ENCODE results near the gene UCK1. TPM values are rescaled to one million over a fixed set of nuclear protein-coding genes. Genes with fewer than 3 reads are reported as not detected.

The UCK1 gene
- total RNA-seq, 1 donor from 2014 or later = 30.7 TPM

GRCh38 chr9:131575946-131576853 is 45.1 kb upstream of the UCK1 start:
- Histone ChIP-seq H3K4me3 (no peak overlapping the region), H3F3A (ENCODE audit: low read depth) (no peaks in the 10 kb centered on the region), H3K9ac (no peak overlapping the region), H4K20me1 (ENCODE audit: low read depth) (no peaks in the 10 kb centered on the region), H3K27me3 (no peaks in the 10 kb centered on the region), H3K36me3 (no peaks in the 10 kb centered on the region), H3K9me3 (ENCODE audit: low read depth) (no peaks in the 10 kb centered on the region), H2AFZ (replicated peaks) (no peak overlapping the region), H3K4me1 (no peaks in the 10 kb centered on the region), H3K79me2 (ENCODE audit: low read depth) (no peaks in the 10 kb centered on the region), H3K4me2 (no peak overlapping the region), H3K27ac (no peak overlapping the region)
- Mint-ChIP-seq H3K27ac (no peak overlapping the region), H3K27me3 (ENCODE audit: insufficient read depth, low read depth) (peaks cover 3% of the 10 kb centered on the region), H3K4me3 (no peak overlapping the region), H3K9me3 (no peaks in the 10 kb centered on the region), H3K4me1 (no peaks in the 10 kb centered on the region), H3K36me3 (peaks cover 14% of the 10 kb centered on the region)
- TF ChIP-seq EZH2 (IDR thresholded peaks at IDR 0.05) = no peak
- TF ChIP-seq EZH2phosphoT487 (IDR thresholded peaks at IDR 0.05) = no peak
- TF ChIP-seq, protein P1, sequence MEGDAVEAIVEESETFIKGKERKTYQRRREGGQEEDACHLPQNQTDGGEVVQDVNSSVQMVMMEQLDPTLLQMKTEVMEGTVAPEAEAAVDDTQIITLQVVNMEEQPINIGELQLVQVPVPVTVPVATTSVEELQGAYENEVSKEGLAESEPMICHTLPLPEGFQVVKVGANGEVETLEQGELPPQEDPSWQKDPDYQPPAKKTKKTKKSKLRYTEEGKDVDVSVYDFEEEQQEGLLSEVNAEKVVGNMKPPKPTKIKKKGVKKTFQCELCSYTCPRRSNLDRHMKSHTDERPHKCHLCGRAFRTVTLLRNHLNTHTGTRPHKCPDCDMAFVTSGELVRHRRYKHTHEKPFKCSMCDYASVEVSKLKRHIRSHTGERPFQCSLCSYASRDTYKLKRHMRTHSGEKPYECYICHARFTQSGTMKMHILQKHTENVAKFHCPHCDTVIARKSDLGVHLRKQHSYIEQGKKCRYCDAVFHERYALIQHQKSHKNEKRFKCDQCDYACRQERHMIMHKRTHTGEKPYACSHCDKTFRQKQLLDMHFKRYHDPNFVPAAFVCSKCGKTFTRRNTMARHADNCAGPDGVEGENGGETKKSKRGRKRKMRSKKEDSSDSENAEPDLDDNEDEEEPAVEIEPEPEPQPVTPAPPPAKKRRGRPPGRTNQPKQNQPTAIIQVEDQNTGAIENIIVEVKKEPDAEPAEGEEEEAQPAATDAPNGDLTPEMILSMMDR (IDR thresholded peaks at IDR 0.05) = no peak
- no peak for DNase-seq (ENCODE audit: low spot score)

- no peaks in the 10 kb centered on the region for H3K79me2 ChIP-seq (ENCODE audit: low read depth)
- H3K9ac ChIP-seq = no peak overlapping the region
- no peaks in the 10 kb centered on the region for H3K4me1 Mint-ChIP-seq
- TF ChIP-seq EZH2phosphoT487 (IDR thresholded peaks at IDR 0.05) (no peak), EZH2 (IDR thresholded peaks at IDR 0.05) (no peak)
- TF ChIP-seq, protein P1 (IDR thresholded peaks at IDR 0.05) = no peak
- H3K9me3 ChIP-seq (ENCODE audit: low read depth) = no peaks in the 10 kb centered on the region
- H3K36me3 ChIP-seq = no peaks in the 10 kb centered on the region
- no peak overlapping the region for H2AFZ ChIP-seq (replicated peaks)
- H3K27ac ChIP-seq = no peak overlapping the region
- H3K4me2 ChIP-seq = no peak overlapping the region
- H3K4me3 Mint-ChIP-seq = no peak overlapping the region
- no peaks in the 10 kb centered on the region for H4K20me1 ChIP-seq (ENCODE audit: low read depth)
- H3K4me3 ChIP-seq = no peak overlapping the region
- no peaks in the 10 kb centered on the region for H3K27me3 ChIP-seq
- DNase-seq (ENCODE audit: low spot score) = no peak
- no peaks in the 10 kb centered on the region for H3K4me1 ChIP-seq
- H3K27ac Mint-ChIP-seq = no peak overlapping the region
- H3K36me3 Mint-ChIP-seq = peaks cover 17% of the 10 kb centered on the region
- no peaks in the 10 kb centered on the region for H3K27me3 Mint-ChIP-seq (ENCODE audit: insufficient read depth, low read depth)
- no peaks in the 10 kb centered on the region for H3K9me3 Mint-ChIP-seq
- no peaks in the 10 kb centered on the region for H3F3A ChIP-seq (ENCODE audit: low read depth)
Measured at GRCh38 chr9:131574730-131575640, 43.9 kb upstream of the UCK1 start.

GRCh38 chr9:131567910-131568309 is 36.8 kb upstream of the UCK1 start:
- Histone ChIP-seq H3K36me3 (no peaks in the 10 kb centered on the region), H3K9ac (no peak overlapping the region), H3K4me3 (no peak overlapping the region), H3K4me1 (no peaks in the 10 kb centered on the region), H3K27ac (no peak overlapping the region), H4K20me1 (ENCODE audit: low read depth) (no peaks in the 10 kb centered on the region), H3F3A (ENCODE audit: low read depth) (no peaks in the 10 kb centered on the region), H3K27me3 (no peaks in the 10 kb centered on the region), H3K9me3 (ENCODE audit: low read depth) (no peaks in the 10 kb centered on the region), H2AFZ (replicated peaks) (no peak overlapping the region), H3K4me2 (no peak overlapping the region), H3K79me2 (ENCODE audit: low read depth) (no peaks in the 10 kb centered on the region)
- H3K27me3 Mint-ChIP-seq (ENCODE audit: insufficient read depth, low read depth) = no peaks in the 10 kb centered on the region
- DNase-seq (ENCODE audit: low spot score) = no peak
- no peaks in the 10 kb centered on the region for H3K4me1 Mint-ChIP-seq
- H3K36me3 Mint-ChIP-seq = peaks cover 13% of the 10 kb centered on the region
- no peak overlapping the region for H3K4me3 Mint-ChIP-seq
- TF ChIP-seq, protein P1 (IDR thresholded peaks at IDR 0.05) = no peak
- TF ChIP-seq EZH2phosphoT487 (IDR thresholded peaks at IDR 0.05) = no peak
- no peak for TF ChIP-seq EZH2 (IDR thresholded peaks at IDR 0.05)
- H3K27ac Mint-ChIP-seq = no peak overlapping the region
- peaks cover 9% of the 10 kb centered on the region for H3K9me3 Mint-ChIP-seq
